ENCODE results near the gene CACFD1. TPM values are rescaled to one million over a fixed set of nuclear protein-coding genes. Genes with fewer than 3 reads are reported as not detected.

The CACFD1 gene
- total RNA-seq, 1 experiment from 2014 or later: 6.9 TPM

- POLR2A ChIA-PET: no interaction called here
- Histone ChIP-seq H3K9me3 (ENCODE audit: control insufficient read depth in 1 of 2, insufficient read depth in 1 of 2, low read depth in 1 of 2, low read length in 2 of 2) (no peaks in the 10 kb centered on the region), H3K27ac (ENCODE audit: low read depth, low read length) (no peak overlapping the region), H3K4me2 (ENCODE audit: low read length) (no peak overlapping the region), H3K9me2 (ENCODE audit: insufficient read depth) (no peaks in the 10 kb centered on the region), H3K27me3 (ENCODE audit: insufficient read depth, low read length) (no peaks in the 10 kb centered on the region), H3K36me3 (ENCODE audit: control insufficient read depth in 1 of 2, insufficient read depth in 2 of 2, low read length in 2 of 2) (no peaks in the 10 kb centered on the region), H3K9ac (ENCODE audit: low read length) (no peak overlapping the region), H3K79me2 (ENCODE audit: insufficient read depth, low read length) (no peaks in the 10 kb centered on the region), H4K20me1 (ENCODE audit: insufficient read depth) (no peaks in the 10 kb centered on the region), H3K4me3 (replicated peaks in 1 of 2; ENCODE audit: low read depth in 1 of 2, low read length in 2 of 2) (no peak overlapping the region), H3K4me1 (ENCODE audit: control insufficient read depth in 1 of 2, insufficient read depth in 2 of 2, low read length in 2 of 2) (peaks cover 1 to 6% of the 10 kb centered on the region in 2 experiments; a peak in 3 of 4 replicates), H2AFZ (ENCODE audit: low read depth, low read length, poor library complexity, severe bottlenecking) (no peak overlapping the region)
- no TSS peak for BruUV-seq (replicated peaks)
- RAD21 ChIA-PET (ENCODE audit: low non-redundant PET in 1 of 2, low total read pairs in 2 of 2, uncharacterized antibody in 2 of 2, unreplicated experiment in 2 of 2): interaction anchor here in 1 of 2 experiments (0.6 kb wide), 1 partner anchor 19 kb away, joined by 3 read pairs; no protein-coding TSS in a partner anchor
- CTCF ChIA-PET: interaction anchor here (0.6 kb wide), 2 partner anchors 161 to 684 kb away, joined by 3 read pairs; no protein-coding TSS in a partner anchor
- DNase-seq (ENCODE audit: low read depth, low spot score): no peak
- intact Hi-C loops (cut with micrococcal nuclease): no loop called here
- no peak for TF ChIP-seq FOSL1 (IDR thresholded peaks at IDR 0.05; ENCODE audit: low read depth)
- TF ChIP-seq ZFX (IDR thresholded peaks at IDR 0.05): no peak
- TF ChIP-seq TCF7L2 (IDR thresholded peaks at IDR 0.05; ENCODE audit: borderline replicate concordance, extremely low read depth, insufficient read depth, insufficient read length): no peak
- no peak for TF ChIP-seq CBX3 (IDR thresholded peaks at IDR 0.05; ENCODE audit: low read depth)
- no peak for TF ChIP-seq ELF1 (IDR thresholded peaks at IDR 0.05; ENCODE audit: borderline replicate concordance, low read depth)
- no peak for TF ChIP-seq YY1 (IDR thresholded peaks at IDR 0.05; ENCODE audit: extremely low read depth, insufficient replicate concordance, low read depth, low read length)
- no peak for TF ChIP-seq SRF (IDR thresholded peaks at IDR 0.05; ENCODE audit: low read depth)
- no peak for TF ChIP-seq MAX (IDR thresholded peaks at IDR 0.05)
- TF ChIP-seq SP1 (IDR thresholded peaks at IDR 0.05; ENCODE audit: low read depth): no peak
- no peak for TF ChIP-seq ZBTB33 (IDR thresholded peaks at IDR 0.05; ENCODE audit: extremely low read depth, insufficient replicate concordance, low read length)
- TF ChIP-seq EZH2 (IDR thresholded peaks at IDR 0.05): no peak
- no peak for TF ChIP-seq CEBPB (IDR thresholded peaks at IDR 0.05; ENCODE audit: low read depth)
- no peak for TF ChIP-seq SIN3A (IDR thresholded peaks at IDR 0.05; ENCODE audit: low read depth)
- TF ChIP-seq ATF3 (IDR thresholded peaks at IDR 0.05): no peak
- no peak for TF ChIP-seq EGR1 (IDR thresholded peaks at IDR 0.05; ENCODE audit: low read depth)
- no peak for TF ChIP-seq EZH2phosphoT487 (IDR thresholded peaks at IDR 0.05; ENCODE audit: borderline replicate concordance)
- TF ChIP-seq POLR2AphosphoS5 (IDR thresholded peaks at IDR 0.05; ENCODE audit: low read depth, low read length): no peak
- no peak for TF ChIP-seq RAD21 (IDR thresholded peaks at IDR 0.05; ENCODE audit: low read depth)
- TF ChIP-seq CTCF (IDR thresholded peaks at IDR 0.05 in 2 of 3, conservative IDR thresholded peaks at IDR 0.05 in 1 of 3; ENCODE audit: borderline replicate concordance in 1 of 3, insufficient read depth in 1 of 3, low read depth in 2 of 3, low read length in 2 of 3): no peak
- TF ChIP-seq ZNF274 (IDR thresholded peaks at IDR 0.05; ENCODE audit: low read depth, low read length): no peak
- ATAC-seq: no peak
Measured at GRCh38 chr9:133490865-133491655, 31.3 kb downstream of the CACFD1 start.
